Measurements from ENCODE around the gene CRISPLD2. TPM values are rescaled to one million over a fixed set of nuclear protein-coding genes. Genes with fewer than 3 reads are reported as not detected.

CRISPLD2 gene
- total and polyA plus RNA-seq, 9 of the 15 experiments (the other 6 are each of a cell fraction or from before 2014, with no cell fraction given): 0.03 to 0.24 (median 0.04) TPM; not detected in 4

- TF ChIP-seq ZNF398 (CRISPR knock-in tag; IDR thresholded peaks at IDR 0.05) (no peak), TOE1 (IDR thresholded peaks at IDR 0.05; ENCODE audit: borderline replicate concordance) (no peak), TOE1 (CRISPR knock-in tag; IDR thresholded peaks at IDR 0.05; ENCODE audit: borderline replicate concordance, low read depth) (no peak), EWSR1 (IDR thresholded peaks at IDR 0.05; ENCODE audit: borderline replicate concordance, low read depth, partially characterized antibody) (no peak), KLF13 (tag; IDR thresholded peaks at IDR 0.05; ENCODE audit: borderline replicate concordance, low read depth) (no peak), PHF8 (IDR thresholded peaks at IDR 0.05; ENCODE audit: borderline replicate concordance, low read length) (peak; percentile 52; the same call in 1 of the 2 replicates), MAZ (CRISPR knock-in tag; conservative IDR thresholded peaks at IDR 0.05 in 1 of 2, IDR thresholded peaks at IDR 0.05 in 1 of 2) (peak; percentile 24 to 68; a peak in 1 of 4 replicates), ZBTB49 (CRISPR knock-in tag; IDR thresholded peaks at IDR 0.05; ENCODE audit: borderline replicate concordance) (no peak), EZH2 (IDR thresholded peaks at IDR 0.05; ENCODE audit: borderline replicate concordance, low read depth, low read length) (no peak), ZMIZ1 (IDR thresholded peaks at IDR 0.05; ENCODE audit: low read depth in 2 of 2, low read length in 2 of 2) (no peak), EP400 (IDR thresholded peaks at IDR 0.05) (no peak), CCNT2 (IDR thresholded peaks at IDR 0.05; ENCODE audit: borderline replicate concordance, extremely low read depth, insufficient read length, low read depth, low read length) (peak; percentile 42), RBBP5 (IDR thresholded peaks at IDR 0.05; ENCODE audit: borderline replicate concordance, insufficient read depth, low read length, poor library complexity, severe bottlenecking) (no peak), TCF15 (CRISPR knock-in tag; IDR thresholded peaks at IDR 0.05) (no peak), ZNF41 (CRISPR knock-in tag; conservative IDR thresholded peaks at IDR 0.05) (no peak), E2F3 (CRISPR knock-in tag; IDR thresholded peaks at IDR 0.05) (no peak), HDAC1 (IDR thresholded peaks at IDR 0.05) (no peak), LEF1 (IDR thresholded peaks at IDR 0.05) (no peak)
Observed at GRCh38 chr16:84819644-84820304, at the start of gene CRISPLD2 (continued).
